Measurements from ENCODE around the gene MXRA8.
"Not testable (repeated sequence)": the region's sequence is repeated elsewhere in the genome, so short reads cannot be mapped to it uniquely, and the experiment has no call there.

MXRA8 gene

GRCh38 chr1:1320666-1321448 is 37.5 kb downstream of the MXRA8 start:
- no peak for DNase-seq (ENCODE audit: low read depth, low spot score)

GRCh38 chr1:1319646-1319941 is 38.8 kb downstream of the MXRA8 start:
- DNase-seq (ENCODE audit: low read depth, low spot score), result no peak

DNA sequence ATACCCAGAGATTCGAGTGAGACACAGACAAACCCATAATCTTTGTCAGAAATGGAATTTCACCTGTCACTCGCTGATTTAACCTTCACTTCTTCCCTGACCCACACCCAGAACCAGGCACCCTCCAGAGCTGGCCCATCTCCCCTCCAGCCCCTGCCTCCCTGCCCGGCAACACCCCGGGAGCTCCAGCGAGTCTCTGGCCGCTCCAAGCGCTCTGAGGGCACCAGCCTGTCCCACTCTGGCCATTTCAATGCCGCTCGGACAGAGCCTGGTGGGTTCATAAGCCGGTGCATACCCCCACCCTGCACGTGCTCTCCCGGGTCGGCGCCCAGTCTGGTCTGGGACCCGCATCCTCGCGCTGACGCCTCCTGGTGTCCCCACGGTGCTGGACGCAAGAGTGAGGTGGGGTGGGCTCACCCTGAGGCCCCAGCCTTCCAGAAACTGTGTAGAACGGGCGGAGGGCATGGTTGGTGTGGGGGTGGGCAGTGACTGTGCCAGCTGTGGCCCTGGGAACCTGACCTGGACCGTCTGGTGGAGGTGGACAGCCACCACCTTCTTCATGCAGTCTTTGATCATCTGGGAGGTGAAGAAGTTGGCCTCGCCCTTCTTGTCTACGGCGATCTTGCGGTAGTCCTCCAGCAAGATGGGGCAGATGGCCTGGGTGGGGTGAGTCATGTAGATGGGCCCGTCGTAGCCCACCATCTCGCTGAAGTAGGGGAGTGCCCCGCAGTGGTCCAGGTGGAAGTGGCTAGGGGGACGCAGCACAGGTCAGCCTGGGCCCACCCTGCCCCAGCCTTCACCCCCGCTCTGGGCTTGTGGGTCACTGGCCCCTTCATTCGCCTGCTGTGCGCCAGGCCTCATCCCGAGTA is 39.3 kb downstream of the MXRA8 start:
- DNase-seq (ENCODE audit: low read depth, low spot score), result no peak

- DNase-seq (ENCODE audit: low read depth, low spot score), result peak; percentile 47
Observed at GRCh38 chr1:1318131-1318652, 40.2 kb downstream of the MXRA8 start.

DNA sequence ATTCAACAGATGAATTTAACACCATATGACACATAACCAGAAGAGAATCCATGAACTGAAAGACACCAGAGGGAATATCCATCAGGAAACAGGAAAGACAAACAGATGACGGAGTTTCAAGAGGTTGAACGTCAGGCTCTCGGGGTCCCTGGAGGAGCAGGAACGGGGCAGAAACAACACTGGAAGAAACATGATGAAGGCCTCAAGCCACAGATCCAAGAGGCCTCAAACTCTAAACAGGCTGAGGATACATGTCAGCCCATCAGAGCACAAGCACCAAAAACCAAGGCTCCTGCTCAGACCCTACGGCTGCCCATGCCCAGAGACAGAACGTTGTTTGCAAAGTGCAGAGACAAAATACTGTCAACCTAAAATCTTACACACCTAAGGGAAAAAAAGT is 40.9 kb downstream of the MXRA8 start:
- DNase-seq (ENCODE audit: low read depth, low spot score), result no peak

DNA sequence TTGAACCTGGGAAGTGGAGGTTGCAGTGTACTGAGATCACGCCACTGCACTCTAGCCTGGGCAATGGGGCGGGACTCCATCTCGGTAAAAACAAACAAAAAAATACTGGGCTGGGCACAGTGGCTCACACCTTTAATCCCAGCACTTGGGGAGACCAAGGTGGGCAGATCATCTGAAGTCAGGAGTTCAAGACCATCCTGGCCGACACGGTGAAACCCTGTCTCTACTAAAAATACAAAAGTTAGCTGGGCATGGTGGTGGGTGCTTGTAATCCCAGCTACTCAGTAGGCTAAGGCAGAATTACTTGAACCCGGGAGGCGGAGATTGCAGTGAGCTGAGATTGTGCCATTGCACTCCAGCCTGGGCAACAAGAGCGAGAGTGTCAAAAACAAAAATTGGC is 42.2 kb downstream of the MXRA8 start:
- DNase-seq (ENCODE audit: low read depth, low spot score), result not testable (repeated sequence)

DNA sequence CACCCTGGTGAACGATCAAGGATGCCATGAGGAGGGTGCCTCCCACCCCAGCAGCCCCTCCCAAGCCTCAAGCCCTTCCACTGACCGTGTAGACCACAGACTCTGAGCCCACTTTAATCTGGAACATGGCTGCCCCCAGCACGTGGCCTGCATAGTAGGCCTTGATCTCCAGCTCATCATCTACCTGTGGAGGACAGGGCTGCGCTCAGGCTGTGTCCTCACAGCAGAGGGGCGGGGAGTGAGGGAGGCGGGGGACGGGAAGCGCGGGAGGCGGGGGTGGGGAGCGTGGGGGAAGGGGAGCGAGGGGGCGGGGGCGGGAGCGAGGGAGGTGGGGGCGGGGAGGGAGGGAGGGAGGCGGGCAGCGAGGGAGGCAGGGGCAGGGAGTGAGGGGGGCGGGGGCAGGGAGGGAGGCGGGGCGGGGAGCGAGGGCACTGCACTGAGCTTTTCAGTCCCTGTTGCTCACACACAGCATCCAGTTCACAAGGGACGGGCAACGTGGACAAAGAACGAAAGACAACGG is 42.9 kb downstream of the MXRA8 start:
- DNase-seq (ENCODE audit: low read depth, low spot score), result no peak

DNA sequence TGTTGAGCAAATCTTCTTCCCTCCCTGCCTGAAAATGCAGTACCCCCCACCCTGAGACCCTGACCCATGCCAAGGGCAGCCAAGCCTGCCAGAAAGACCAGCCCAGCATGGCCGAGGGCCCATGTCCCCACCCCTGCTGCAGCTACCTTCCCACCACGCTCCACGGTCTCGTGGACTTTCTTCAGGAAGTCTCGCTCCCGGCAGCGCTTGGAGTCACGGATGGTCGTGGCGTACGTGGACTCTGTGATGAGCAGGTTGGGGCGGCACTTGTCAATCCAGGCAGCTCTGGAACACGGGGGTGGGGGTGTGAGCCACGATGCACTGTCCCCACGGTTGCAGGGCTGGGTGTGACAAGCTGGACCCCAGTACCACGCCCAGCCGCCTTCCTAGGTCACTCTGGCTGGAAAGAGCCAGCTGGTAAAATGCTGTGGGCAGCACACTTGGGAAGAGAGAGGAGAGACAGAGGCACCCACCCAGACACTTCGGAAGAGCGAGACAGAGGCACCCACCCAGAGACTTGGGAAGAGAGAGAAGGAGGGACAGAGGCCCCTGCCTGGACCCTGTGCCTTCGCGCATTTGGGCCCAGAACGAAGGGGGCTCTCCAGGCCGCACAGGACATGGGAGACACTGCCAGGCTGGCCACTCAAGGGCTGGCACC is 43.5 kb downstream of the MXRA8 start:
- DNase-seq (ENCODE audit: low read depth, low spot score), result no peak

DNA sequence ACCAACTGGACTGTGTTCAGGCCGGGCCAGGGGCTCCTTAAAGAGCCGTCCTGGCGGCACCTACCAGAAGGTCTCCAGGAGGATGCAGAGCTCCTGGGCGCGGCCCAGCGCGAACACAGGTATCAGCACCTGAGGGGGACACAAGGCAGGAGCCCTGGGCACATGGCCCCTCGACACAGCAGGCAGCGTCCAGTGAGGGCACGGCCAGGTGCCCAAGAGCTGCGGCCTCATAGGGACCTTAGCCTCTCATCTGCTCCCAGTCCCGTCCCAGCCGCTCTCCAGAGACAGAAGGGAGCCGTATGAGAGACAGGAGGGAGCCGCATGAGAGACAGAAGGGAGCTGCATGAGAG is 44.1 kb downstream of the MXRA8 start:
- no peak for DNase-seq (ENCODE audit: low read depth, low spot score)

GRCh38 chr1:1313500-1314236 is 44.7 kb downstream of the MXRA8 start:
- DNase-seq (ENCODE audit: low read depth, low spot score), result no peak

GRCh38 chr1:1312450-1313314 is 45.7 kb downstream of the MXRA8 start:
- no peak for DNase-seq (ENCODE audit: low read depth, low spot score)

- no peak for DNase-seq (ENCODE audit: low read depth, low spot score)
Observed at GRCh38 chr1:1311107-1312104, 46.9 kb downstream of the MXRA8 start.

GRCh38 chr1:1310476-1311053 is 47.8 kb downstream of the MXRA8 start:
- DNase-seq (ENCODE audit: low read depth, low spot score), result no peak

GRCh38 chr1:1310109-1310385 is 48.3 kb downstream of the MXRA8 start:
- no peak for DNase-seq (ENCODE audit: low read depth, low spot score)

GRCh38 chr1:1309251-1310108 is 48.9 kb downstream of the MXRA8 start:
- peak; percentile 69 for DNase-seq (ENCODE audit: low read depth, low spot score)

DNA sequence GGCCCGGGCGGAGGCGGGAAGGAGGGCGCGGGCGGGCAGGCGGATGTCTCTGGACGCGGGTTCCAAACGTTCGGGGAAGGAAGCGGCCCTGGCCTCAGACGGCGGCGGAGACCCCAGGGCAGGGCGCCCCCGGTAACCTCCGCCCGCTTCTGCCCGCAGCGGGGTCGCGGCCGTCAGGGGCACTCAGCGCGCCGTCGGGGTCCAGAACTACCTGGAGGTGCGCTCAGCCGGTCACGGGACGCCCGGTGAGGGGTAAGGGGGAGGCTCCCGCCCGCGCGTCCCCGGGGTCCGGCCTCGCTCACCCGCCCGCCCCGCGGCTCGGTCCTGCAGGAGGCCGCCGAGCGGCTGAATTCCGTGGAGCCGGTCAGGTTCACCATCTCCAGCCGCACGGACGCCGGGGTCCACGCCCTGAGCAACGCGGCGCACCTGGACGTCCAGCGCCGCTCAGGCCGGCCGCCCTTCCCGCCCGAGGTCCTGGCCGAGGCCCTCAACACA is 49.6 kb downstream of the MXRA8 start:
- no peak for DNase-seq (ENCODE audit: low read depth, low spot score)

GRCh38 chr1:1307923-1308755 is 50.2 kb downstream of the MXRA8 start, which contains the start of the genes ACAP3 and PUSL1:
Gene ACAP3 (minus strand): TSS chr1:1307930. CDS start chr1:1307815, 115 bp downstream.
Gene PUSL1 (plus strand): TSS chr1:1308597. CDS start chr1:1308644, 47 bp downstream.
- DNase-seq (ENCODE audit: low read depth, low spot score), result peak; percentile 89
